Amygdala (tissue), 56 donors: ENCODE results near the gene GCSAML.
"Not testable (repeated sequence)": the region's sequence is repeated elsewhere in the genome, so short reads cannot be mapped to it uniquely, and the experiment has no call there.

Experiments
- DNase-seq, 56 donors: peaks; one replicate each; lab custom pipeline; 2025; lab: John Stamatoyannopoulos, UW

Gene GCSAML

DNA sequence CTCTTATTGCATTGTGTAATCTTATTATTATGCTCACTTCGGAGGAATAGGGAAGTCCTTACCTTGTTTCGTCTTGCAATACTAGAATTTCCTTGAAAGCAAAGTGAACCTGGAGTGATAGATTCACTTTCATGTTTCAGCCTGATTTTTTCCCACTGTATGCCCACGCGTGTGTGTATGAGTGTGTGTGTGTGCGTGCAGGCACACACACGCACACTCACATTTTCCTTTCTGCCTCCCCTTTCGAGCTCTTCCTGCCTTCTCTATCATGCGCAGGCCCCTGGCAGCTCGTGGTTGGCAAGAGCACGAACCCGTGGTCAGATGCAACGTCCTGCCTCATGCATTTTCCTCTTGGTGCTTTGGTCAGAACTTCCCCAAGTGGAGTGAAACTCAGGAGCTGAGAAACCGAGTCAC lies at the start of gene GCSAML:
Gene GCSAML (plus strand): TSS at position 366 of the 414 bp plus-strand sequence. CDS start 58 bp downstream, outside the sequence.
- DNase-seq = no peak

GRCh38 chr1:247500865-247501264 lies 48.1 kb upstream of the GCSAML start:
- no peak for DNase-seq

- DNase-seq = no peak
These were observed 42.1 kb upstream of the GCSAML start for GRCh38 chr1:247506831-247507230.

- no peak for DNase-seq
These were observed 30.9 kb upstream of the GCSAML start for GRCh38 chr1:247517795-247518612.

DNA sequence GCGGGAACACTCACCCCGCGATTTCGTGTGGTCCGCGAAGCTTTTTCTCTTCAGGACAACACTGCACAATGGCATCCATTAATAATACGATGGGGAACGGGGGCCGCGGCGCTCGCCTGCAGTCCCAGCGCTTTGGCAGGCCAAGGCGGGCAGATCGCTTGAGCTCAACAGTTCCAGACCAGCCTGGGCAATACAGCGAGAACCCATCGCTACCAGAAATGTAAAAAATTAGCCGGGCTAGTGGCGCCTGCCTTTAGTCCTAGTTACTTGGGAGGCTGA lies 30.4 kb upstream of the GCSAML start:
- no peak for DNase-seq

GRCh38 chr1:247521886-247522285 lies 27.0 kb upstream of the GCSAML start:
- DNase-seq = not testable (repeated sequence)

GRCh38 chr1:247528812-247529474 lies 20.0 kb upstream of the GCSAML start:
- DNase-seq = no peak

- DNase-seq = no peak
These were observed 19.1 kb upstream of the GCSAML start for GRCh38 chr1:247529771-247530355.

DNA sequence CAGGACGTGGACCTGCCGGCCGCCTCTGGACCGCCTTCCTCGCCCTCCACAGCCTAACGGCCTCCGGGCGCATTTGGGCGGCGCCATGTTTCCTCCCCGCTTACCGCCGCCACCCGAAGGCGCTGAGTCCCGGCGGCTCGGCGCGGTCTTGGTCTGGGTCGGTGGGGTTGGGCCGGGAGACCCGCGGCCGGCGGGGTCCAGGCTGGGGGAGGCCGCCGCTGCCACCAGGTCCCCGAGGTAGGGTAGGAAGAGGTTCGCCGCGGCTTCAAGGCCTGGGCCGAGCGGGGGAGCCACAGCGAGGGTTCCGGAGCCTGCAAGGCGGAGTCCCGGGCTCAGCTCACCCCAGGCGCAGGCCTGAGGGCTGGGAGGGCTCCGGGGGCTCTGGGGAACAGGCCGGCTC lies 18.1 kb upstream of the GCSAML start:
- DNase-seq = no peak

DNA sequence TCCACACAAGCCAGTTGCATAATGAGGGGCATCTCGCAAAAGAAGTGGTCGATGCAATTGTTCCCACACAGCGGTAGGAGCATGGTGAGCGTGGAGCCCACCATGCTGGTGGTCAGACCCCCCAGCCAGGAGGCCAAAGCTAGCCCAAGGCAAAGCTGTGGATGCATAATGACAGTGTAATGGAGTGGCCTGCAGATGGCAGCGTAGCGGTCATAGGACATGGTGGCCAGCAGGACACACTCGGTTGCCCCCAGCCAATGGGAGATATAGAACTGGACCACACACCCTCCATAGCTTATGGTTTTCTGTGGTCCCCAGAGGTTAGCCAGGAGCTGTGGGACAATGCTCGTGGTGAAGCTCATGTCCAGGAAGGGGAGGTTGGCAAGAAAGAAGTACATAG lies 17.0 kb upstream of the GCSAML start:
- DNase-seq = no peak

- no peak for DNase-seq
These were observed 13.5 kb upstream of the GCSAML start for GRCh38 chr1:247535402-247535801.

- no peak for DNase-seq
These were observed 12.6 kb upstream of the GCSAML start, which contains the start of gene OR2C3 for GRCh38 chr1:247536340-247536739. TSS of gene OR2C3 (minus strand) at chr1:247536440. CDS start at chr1:247532511, 3,929 bp downstream.

DNA sequence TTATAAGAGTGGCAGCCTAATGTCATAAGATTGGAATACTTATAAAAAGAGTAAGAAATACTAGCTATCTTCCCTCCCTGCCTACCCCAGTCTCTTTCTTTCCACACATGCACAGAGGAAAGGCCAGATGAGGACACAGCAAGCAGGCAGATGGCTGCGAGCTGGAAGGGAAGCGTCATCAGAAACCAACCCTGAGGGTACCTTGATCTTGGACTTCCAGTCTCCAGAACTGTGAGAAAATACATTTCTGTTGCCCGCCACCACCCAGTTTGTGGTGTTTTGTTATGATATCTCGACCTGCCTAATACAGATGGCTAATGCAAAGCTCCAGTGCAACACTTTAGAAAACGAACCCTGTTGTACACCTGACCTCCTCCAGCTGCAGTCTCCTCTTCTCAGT lies 10.4 kb upstream of the GCSAML start:
- no peak for DNase-seq

- no peak for DNase-seq
These were observed 9.7 kb upstream of the GCSAML start for GRCh38 chr1:247539215-247539614.

DNA sequence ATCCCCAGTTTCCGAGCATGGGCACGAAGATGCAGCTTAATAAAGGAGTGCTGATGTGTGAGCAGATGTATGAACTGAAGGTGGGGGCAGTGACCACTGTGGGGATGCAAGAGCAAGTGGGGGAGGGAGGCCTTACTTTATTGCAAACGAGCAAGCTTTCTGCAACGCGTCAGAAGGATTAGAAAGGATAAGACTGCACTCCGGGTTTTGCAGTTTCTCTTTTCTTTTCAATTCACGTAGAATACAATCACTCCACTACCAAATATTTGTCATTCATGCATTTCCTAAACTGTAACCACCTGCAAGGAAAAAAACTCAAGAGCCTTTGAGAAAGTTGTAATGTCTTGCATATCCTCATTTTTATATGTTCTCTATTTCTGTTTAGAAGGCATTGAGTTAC lies 8.4 kb upstream of the GCSAML start:
- no peak for DNase-seq

DNA sequence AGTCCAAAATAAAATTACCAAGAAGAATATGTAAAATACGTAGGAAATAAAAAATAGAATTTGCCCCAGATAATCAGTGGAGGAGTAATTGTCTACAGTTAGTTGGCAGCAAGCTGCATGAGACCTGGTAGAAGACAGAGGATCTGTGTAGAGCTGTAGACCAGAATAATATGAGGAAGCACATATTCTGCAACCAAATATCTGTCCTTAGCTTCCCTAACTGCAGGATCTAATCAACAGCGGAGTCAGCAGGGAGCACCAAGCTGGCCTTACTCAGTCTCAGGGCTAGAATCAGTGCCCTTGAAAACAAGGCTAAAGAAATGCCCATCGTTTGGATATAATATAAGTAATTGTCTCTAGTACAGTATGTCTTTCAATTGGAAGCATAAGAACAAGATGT lies 6.1 kb upstream of the GCSAML start:
- DNase-seq = no peak

DNA sequence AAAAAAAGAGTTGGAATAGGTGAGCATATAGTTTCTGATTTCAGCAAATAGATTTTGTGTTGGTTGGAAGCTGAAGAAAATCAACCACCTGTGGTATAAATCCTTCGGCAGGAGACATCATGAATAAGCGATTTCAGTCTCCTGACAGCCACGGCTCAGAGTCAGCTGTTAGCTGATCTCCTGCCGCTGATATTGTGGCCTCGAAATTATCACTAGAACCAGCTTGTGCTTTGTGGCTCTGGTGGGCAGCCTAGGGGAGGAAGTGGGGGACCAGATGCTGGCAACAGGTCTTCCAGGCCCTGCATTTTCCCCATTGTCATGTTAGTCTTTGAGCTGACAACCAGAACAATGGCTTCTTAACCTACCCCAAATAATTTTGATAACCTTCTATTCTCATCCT lies 842 bp upstream of the GCSAML start:
- no peak for DNase-seq

DNA sequence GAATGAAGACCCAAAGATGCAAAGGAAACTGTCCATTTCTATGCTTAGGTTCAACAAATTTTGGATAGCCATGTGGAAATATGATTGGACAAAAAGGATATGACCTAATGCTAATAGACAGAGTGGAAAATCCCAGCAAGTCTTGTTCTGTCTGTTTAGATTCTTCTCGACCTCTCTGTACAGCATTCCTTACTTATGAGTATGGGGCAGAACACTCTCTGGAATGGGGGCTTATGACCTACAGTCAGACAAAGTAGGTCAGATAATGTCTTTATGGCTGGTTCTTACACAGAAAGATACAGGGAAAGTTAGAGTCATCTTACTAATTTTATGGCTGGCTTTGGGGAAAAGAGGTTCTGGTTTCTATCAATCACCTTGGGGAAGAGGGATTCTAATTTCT lies 2.8 kb downstream of the GCSAML start:
- no peak for DNase-seq

GRCh38 chr1:247552231-247552630 lies 3.3 kb downstream of the GCSAML start:
- DNase-seq = no peak

DNA sequence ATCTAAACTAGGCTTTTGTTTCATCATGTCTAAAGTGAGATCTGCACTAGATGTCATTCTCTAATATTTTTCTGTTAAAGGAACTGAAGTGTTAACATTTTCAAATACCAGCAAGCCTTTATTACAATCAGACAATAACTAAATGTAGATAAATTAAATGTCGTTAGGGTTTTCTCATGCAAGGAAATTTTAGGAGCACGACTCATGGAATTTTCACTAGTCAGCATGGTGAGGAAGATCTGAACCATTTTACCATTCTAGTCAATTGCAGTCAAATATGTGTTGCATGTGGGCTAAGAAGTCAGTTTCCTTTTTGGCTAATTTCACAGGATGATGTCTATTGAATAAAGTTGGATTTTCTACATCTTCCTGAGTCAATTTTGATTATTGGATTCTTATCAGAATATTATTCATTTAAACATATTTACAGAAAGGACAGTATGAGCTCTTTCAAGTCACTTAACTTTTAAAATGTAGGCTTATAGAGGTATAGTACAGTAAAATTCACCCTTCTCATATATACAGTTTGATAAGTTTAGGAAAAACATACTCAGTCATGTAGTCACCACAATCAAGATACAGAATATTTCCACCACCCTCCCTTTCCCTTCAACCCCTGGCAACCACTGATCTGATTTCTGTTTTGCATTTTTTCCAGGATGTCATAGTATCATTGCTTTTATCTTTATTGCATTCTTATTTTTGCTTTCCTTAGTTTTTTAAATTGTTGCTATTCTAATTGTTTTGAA lies 9.2 kb downstream of the GCSAML start:
- no peak for DNase-seq

DNA sequence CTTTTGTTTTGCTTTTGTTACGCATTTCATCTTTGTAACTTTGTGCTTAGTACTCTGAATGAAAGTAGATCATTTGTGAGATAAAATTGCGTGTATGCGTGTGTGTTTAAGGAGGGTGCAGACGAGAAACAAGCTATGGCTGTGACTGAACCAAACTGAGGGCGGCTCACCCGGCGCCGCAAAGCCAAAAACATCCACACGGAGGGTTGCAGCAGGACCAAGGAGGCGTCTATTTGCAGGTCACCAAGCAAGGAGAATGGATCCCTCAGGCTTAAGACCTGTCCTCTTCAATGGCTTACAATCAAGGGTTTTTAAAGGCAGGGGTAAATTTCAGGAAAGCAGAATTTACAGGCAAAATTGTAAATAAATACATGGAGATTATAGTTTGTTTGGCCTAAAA lies 12.8 kb downstream of the GCSAML start:
- DNase-seq = no peak
